K562 (cell line): ENCODE data around the gene PLCB3. TPM values are rescaled to one million over a fixed set of nuclear protein-coding genes. Genes with fewer than 3 reads are reported as not detected.

ENCODE experiments used
- BRCA1 ChIP-seq, 2 experiments: fragments of 450-650 bp in 1 of 2; sonication (generic) in 1 of 2; formaldehyde crosslinking in 1 of 2; IDR thresholded peaks; 2 replicates each; pipeline versions ENCODE4 v1.5.0 to v1.6.1; 2017 to 2020; ENCODE audit warnings: mild to moderate bottlenecking in 1 of 2, missing genetic modification reagents in 1 of 2
- ERF ChIP-seq: fragments of 450-650 bp; formaldehyde crosslinking; IDR thresholded peaks from 2 replicates; pipeline ENCODE4 v1.4.0; 2020; ENCODE audit warnings: mild to moderate bottlenecking, mixed read lengths
- HDAC1 ChIP-seq, 2 experiments: fragments of 450-650 bp; IDR thresholded peaks; 2 replicates each; pipeline ENCODE4 v1.6.1; 2016 to 2017; ENCODE audit warnings: inconsistent platforms in 1 of 2, mild to moderate bottlenecking in 1 of 2, moderate library complexity in 1 of 2
- HNRNPK ChIP-seq: fragments of 200-400 bp; formaldehyde crosslinking; IDR thresholded peaks from one replicate; pipeline ENCODE4 v1.6.1; 2018; ENCODE audit warnings: mild to moderate bottlenecking, low read depth, low read length; ENCODE audit not compliant: poor library complexity, severe bottlenecking
- HSF4 ChIP-seq: fragments of 250-450 bp; sonication (Bioruptor Pico); IDR thresholded peaks from 2 replicates; pipeline ENCODE4 v2.1.2; 2022; ENCODE audit warnings: mild to moderate bottlenecking, moderate library complexity, borderline replicate concordance
- MCM2 ChIP-seq: fragments of 450-650 bp; IDR thresholded peaks from 2 replicates; pipeline ENCODE4 v1.6.1; 2017; ENCODE audit warnings: low read depth, mild to moderate bottlenecking
- PURB ChIP-seq: sonication (generic); formaldehyde crosslinking; IDR thresholded peaks from 2 replicates; pipeline ENCODE4 v1.9.0; 2021; ENCODE audit warnings: low read depth, mild to moderate bottlenecking, missing genetic modification reagents
- RBM22 ChIP-seq: fragments of 200-400 bp; formaldehyde crosslinking; IDR thresholded peaks from 2 replicates; pipeline ENCODE4 v1.6.1; 2018; ENCODE audit warnings: low read length, low read depth; ENCODE audit not compliant: poor library complexity, severe bottlenecking
- RFX5 ChIP-seq: IDR thresholded peaks from 2 replicates; pipeline ENCODE4 v1.6.1; 2011; ENCODE audit warnings: low read depth, mild to moderate bottlenecking, improper control_type of control experiment, low read length
- SMAD2 ChIP-seq: fragments of 150-350 bp; IDR thresholded peaks from 2 replicates; pipeline ENCODE4 v1.6.1; 2014; ENCODE audit warnings: low read depth, mild to moderate bottlenecking, low read length
- SPI1 ChIP-seq: IDR thresholded peaks from 2 replicates; pipeline ENCODE4 v1.6.1; 2011; ENCODE audit warnings: low read depth, low read length, control low read depth, borderline replicate concordance
- STAT5A ChIP-seq: IDR thresholded peaks from 2 replicates; pipeline ENCODE4 v1.6.1; 2012; ENCODE audit warnings: low read length, inconsistent platforms, borderline replicate concordance
- TRIM28 ChIP-seq: fragments of 450-650 bp; IDR thresholded peaks from 2 replicates; pipeline ENCODE4 v1.6.1; 2017
- ZBTB7A ChIP-seq: IDR thresholded peaks from 2 replicates; pipeline ENCODE4 v1.6.1; 2011; ENCODE audit warnings: low read depth, mild to moderate bottlenecking, low read length, moderate library complexity, borderline replicate concordance; ENCODE audit not compliant: control insufficient read depth
- ZKSCAN8 ChIP-seq: fragments of 200-800 bp; sonication (Bioruptor generic); IDR thresholded peaks from 2 replicates; pipeline ENCODE4 v1.6.1; 2016; ENCODE audit warnings: missing genetic modification characterization, missing compliant biosample characterization
- ZNF311 ChIP-seq: fragments of 250-450 bp; sonication (Bioruptor Pico); IDR thresholded peaks from 2 replicates; pipeline ENCODE4 v1.4.0; 2020; ENCODE audit warnings: mild to moderate bottlenecking, moderate library complexity
- ZNF583 ChIP-seq: fragments of 250-450 bp; sonication (Bioruptor Pico); IDR thresholded peaks from 2 replicates; pipeline ENCODE4 v1.4.0; 2020
- ZNF764 ChIP-seq: fragments of 250-450 bp; sonication (Bioruptor Pico); IDR thresholded peaks from 2 replicates; pipeline ENCODE4 v1.4.0; 2020; ENCODE audit warnings: low read depth, mild to moderate bottlenecking, moderate library complexity
- ZNF830 ChIP-seq: fragments of 250-450 bp; sonication (Bioruptor Pico); IDR thresholded peaks from 2 replicates; pipeline ENCODE4 v1.5.0; 2021; ENCODE audit warnings: mild to moderate bottlenecking
- ZZZ3 ChIP-seq: fragments of 450-650 bp; IDR thresholded peaks from 2 replicates; pipeline ENCODE4 v1.6.1; 2016; ENCODE audit warnings: antibody characterized with exemption, mild to moderate bottlenecking, moderate library complexity
- polyA plus RNA-seq, 8 experiments: library from polyadenylated mRNA; depleted of rRNA in 4 of 8; stranded (reverse) in 5 of 8; unstranded in 3 of 8; fragments of >200 nt; fragmentation: Nextera tagmentation in 2 of 8; fragmentation: Illumina TruSeq in 1 of 8; extraction: Ambion mirVana in 2 of 8; extraction: Trizol in 1 of 8; gene quantifications; 2 replicates each; pipeline versions ENCODE4 v1.2.1 to v1.2.3, GENCODE V29; 2011 to 2014; ENCODE audit warnings: inconsistent platforms in 1 of 8, missing spikeins in 1 of 8
- total RNA-seq, 7 experiments: library from RNA; depleted of rRNA in 6 of 7; stranded (reverse); fragments of >200 nt in 6 of 7; fragmentation: Illumina TruSeq in 2 of 7; extraction: Trizol in 2 of 7; gene quantifications; 2 replicates each; pipeline versions ENCODE4 v1.2.1 to v1.2.3, GENCODE V29; 2011 to 2021; ENCODE audit warnings: low replicate concordance in 1 of 7
- TF ChIP-seq, protein P1 (sequence below): fragments of 250-450 bp; sonication (Bioruptor Pico); IDR thresholded peaks from 2 replicates; pipeline ENCODE4 v1.5.0; 2021
- TF ChIP-seq, protein P2 (sequence below): fragments of 450-650 bp; IDR thresholded peaks from 2 replicates; pipeline ENCODE4 v1.6.1; 2017; ENCODE audit warnings: mild to moderate bottlenecking, moderate library complexity
- TF ChIP-seq, protein P3 (sequence below): sonication (generic); formaldehyde crosslinking; IDR thresholded peaks from 2 replicates; pipeline ENCODE4 v1.8.0; 2023; ENCODE audit warnings: missing genetic modification reagents, mild to moderate bottlenecking, borderline replicate concordance

The PLCB3 gene
- total and polyA plus RNA-seq, 9 of the 15 experiments (the other 6 are each of a cell fraction or from before 2014, with no cell fraction given) = 0.31 to 44.8 (median 14.6) TPM

DNA sequence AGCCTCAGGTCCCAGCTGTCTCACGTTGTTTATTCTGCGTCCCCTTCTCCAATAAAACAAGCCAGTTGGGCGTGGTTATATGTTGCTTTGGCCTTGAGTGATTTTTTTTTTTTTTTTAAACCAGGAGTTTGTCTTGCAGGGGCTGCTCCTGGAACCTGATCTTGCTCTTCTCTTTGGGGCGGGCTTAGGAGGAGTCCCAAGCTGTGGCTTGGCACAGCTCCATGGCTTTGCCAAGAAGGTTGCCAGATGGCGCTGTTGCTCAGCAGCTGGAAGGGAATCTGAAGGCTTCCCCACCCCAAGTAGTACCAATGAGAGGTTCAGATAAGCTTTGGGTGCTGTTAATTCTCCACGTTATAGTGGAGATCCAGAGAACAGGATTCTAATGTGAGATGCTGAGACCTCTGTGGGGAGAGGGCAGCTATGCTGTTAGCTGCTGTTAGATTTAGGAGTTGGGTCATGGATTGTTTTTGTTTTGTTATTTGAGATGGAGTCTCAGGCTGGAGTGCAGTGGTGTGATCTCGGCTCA lies 46.8 kb upstream of the PLCB3 start (continued):
- 0 out of 4 replicates have a peak, but pooled peaks of 1 of the 2 experiments have one; percentile 6 for TF ChIP-seq HDAC1 (IDR thresholded peaks at IDR 0.05)
- TF ChIP-seq HNRNPK = no peak
- TF ChIP-seq ZNF830 = no peak
- TF ChIP-seq, protein P1, sequence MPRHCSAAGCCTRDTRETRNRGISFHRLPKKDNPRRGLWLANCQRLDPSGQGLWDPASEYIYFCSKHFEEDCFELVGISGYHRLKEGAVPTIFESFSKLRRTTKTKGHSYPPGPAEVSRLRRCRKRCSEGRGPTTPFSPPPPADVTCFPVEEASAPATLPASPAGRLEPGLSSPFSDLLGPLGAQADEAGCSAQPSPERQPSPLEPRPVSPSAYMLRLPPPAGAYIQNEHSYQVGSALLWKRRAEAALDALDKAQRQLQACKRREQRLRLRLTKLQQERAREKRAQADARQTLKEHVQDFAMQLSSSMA = no peak
- TF ChIP-seq ZZZ3 = no peak
- no peak for TF ChIP-seq PURB
- no peak for TF ChIP-seq ZNF311
- no peak for TF ChIP-seq ZNF764
- TF ChIP-seq BRCA1 (IDR thresholded peaks at IDR 0.05) = no peak
- TF ChIP-seq BRCA1 (CRISPR knock-in tag; IDR thresholded peaks at IDR 0.05) = no peak
- no peak for TF ChIP-seq ZBTB7A
- no peak for TF ChIP-seq SMAD2
- no peak for TF ChIP-seq ZKSCAN8 (CRISPR knock-in tag)
- TF ChIP-seq, protein P2, sequence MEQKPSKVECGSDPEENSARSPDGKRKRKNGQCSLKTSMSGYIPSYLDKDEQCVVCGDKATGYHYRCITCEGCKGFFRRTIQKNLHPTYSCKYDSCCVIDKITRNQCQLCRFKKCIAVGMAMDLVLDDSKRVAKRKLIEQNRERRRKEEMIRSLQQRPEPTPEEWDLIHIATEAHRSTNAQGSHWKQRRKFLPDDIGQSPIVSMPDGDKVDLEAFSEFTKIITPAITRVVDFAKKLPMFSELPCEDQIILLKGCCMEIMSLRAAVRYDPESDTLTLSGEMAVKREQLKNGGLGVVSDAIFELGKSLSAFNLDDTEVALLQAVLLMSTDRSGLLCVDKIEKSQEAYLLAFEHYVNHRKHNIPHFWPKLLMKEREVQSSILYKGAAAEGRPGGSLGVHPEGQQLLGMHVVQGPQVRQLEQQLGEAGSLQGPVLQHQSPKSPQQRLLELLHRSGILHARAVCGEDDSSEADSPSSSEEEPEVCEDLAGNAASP = no peak
- no peak for TF ChIP-seq TRIM28
- no peak for TF ChIP-seq MCM2
- TF ChIP-seq ERF = no peak
- no peak for TF ChIP-seq RBM22
- TF ChIP-seq, protein P3, sequence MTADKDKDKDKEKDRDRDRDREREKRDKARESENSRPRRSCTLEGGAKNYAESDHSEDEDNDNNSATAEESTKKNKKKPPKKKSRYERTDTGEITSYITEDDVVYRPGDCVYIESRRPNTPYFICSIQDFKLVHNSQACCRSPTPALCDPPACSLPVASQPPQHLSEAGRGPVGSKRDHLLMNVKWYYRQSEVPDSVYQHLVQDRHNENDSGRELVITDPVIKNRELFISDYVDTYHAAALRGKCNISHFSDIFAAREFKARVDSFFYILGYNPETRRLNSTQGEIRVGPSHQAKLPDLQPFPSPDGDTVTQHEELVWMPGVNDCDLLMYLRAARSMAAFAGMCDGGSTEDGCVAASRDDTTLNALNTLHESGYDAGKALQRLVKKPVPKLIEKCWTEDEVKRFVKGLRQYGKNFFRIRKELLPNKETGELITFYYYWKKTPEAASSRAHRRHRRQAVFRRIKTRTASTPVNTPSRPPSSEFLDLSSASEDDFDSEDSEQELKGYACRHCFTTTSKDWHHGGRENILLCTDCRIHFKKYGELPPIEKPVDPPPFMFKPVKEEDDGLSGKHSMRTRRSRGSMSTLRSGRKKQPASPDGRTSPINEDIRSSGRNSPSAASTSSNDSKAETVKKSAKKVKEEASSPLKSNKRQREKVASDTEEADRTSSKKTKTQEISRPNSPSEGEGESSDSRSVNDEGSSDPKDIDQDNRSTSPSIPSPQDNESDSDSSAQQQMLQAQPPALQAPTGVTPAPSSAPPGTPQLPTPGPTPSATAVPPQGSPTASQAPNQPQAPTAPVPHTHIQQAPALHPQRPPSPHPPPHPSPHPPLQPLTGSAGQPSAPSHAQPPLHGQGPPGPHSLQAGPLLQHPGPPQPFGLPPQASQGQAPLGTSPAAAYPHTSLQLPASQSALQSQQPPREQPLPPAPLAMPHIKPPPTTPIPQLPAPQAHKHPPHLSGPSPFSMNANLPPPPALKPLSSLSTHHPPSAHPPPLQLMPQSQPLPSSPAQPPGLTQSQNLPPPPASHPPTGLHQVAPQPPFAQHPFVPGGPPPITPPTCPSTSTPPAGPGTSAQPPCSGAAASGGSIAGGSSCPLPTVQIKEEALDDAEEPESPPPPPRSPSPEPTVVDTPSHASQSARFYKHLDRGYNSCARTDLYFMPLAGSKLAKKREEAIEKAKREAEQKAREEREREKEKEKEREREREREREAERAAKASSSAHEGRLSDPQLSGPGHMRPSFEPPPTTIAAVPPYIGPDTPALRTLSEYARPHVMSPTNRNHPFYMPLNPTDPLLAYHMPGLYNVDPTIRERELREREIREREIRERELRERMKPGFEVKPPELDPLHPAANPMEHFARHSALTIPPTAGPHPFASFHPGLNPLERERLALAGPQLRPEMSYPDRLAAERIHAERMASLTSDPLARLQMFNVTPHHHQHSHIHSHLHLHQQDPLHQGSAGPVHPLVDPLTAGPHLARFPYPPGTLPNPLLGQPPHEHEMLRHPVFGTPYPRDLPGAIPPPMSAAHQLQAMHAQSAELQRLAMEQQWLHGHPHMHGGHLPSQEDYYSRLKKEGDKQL (CRISPR knock-in tag) = no peak
- TF ChIP-seq STAT5A = peak; percentile 22; the same call in 1 of the 2 replicates
- TF ChIP-seq SPI1 = no peak
- TF ChIP-seq ZNF583 (CRISPR knock-in tag) = no peak
- TF ChIP-seq HSF4 (CRISPR knock-in tag) = no peak
- TF ChIP-seq RFX5 = no peak
